Activated CD4-positive, alpha-beta T cell treated with anti-CD3 and anti-CD28 coated beads, Interleukin-2, Interleukin-4, amounts not matched to agents 100 ng/mL and 50 ng/mL, durations not matched to agents 16 hours and 8 hours (primary cell): Measurements from ENCODE around the gene CAP2.
A peak's percentile ranks its signal among the peaks of the same experiment; 100 is the strongest.
"Not testable (repeated sequence)": the region's sequence is repeated elsewhere in the genome, so short reads cannot be mapped to it uniquely, and the experiment has no call there.

Experiments used
- DNase-seq: peaks from one replicate; pipeline ENCODE4 v3.0.0-alpha.2; 2020; ENCODE audit warnings: low spot score

The CAP2 gene

DNA sequence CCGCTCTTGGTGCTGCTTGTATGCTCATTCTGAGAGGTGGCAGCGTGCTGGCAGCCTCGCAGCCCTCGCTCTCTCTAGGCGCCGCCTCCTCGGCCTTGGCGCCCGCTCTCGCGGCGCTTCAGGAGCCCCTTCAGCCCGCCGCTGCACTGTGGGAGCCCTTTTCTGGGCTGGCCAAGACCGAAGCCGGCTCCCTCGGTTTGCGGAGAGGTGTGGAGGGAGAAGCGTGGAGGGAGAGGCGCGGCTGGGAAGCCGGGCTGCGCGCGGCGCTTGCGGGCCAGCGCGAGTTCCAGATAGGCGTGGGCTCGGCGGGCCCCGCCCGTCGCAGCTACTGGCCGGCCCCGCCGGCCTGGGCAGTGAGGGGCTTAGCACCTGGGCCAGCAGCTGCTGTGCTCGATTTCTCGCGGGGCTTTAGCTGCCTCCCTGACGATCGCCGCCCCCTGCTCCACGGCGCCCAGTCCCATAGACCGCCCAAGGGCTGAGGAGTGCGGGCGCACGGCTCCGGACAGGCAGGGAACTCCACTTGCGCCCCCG lies 187.2 kb downstream of the CAP2 start:
- DNase-seq = peak; percentile 18

DNA sequence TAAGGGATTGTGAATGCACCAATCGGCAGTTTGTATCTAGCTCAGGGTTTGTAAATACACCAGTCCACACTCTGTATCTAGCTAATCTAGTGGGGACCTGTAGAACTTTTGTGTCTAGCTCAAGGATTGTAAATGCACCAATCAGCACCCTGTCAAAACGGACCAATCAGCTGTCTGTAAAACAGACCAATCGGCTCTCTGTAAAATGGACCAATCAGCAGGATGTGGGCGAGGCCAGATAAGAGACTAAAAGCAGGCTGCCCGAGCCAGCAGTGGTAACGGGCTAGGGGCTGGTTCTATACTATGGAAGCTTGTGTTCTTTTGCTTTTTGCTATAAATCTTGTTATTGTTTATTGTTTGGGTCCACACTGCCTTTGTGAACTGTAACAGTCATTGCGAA lies 187.9 kb downstream of the CAP2 start:
- not testable (repeated sequence) for DNase-seq

DNA sequence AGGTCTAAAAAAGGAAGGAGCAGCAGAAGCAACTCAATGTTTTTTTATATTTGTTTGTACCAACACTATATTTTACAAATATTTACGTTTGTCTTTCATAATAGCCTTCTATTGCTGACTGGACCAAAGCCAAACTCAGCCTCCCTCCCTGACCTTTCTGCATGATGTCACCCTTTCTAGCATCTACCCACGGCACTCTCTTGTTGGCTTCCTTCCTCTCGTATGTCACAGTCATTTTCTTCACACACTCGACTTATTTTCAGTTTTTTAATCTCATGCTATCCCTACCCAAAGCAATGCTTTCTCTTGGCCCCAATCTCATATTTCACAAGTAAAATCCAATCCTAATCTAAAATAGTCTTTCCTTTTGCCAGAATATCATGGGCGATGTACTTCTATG lies 190.4 kb downstream of the CAP2 start:
- no peak for DNase-seq

DNA sequence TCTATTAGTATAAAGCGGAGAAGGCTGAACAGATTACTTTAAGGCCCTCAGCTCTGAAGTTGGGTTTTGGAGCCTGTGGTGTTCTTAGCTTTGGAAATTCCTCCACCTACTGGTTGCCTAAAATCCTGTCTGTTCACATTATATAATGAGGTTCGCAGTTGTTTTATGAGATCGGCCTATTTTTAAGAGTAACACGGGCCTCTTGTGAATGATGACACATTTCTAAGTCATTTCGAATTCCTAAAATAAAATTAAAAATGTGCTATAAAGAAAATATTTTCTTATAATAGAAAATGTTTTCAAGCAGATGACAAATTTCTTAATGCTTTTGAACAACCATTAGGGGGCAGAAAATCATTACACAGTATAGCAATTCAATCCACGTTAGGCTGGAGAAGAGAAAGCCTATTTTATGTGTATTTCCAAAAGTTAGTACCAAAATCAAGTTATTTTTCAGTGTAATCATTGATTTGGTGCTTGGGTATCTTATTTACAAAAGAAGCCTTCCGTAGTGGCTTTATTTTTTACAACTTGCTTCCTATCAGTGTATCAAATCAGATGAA lies 190.9 kb downstream of the CAP2 start:
- peak; percentile 25 for DNase-seq

DNA sequence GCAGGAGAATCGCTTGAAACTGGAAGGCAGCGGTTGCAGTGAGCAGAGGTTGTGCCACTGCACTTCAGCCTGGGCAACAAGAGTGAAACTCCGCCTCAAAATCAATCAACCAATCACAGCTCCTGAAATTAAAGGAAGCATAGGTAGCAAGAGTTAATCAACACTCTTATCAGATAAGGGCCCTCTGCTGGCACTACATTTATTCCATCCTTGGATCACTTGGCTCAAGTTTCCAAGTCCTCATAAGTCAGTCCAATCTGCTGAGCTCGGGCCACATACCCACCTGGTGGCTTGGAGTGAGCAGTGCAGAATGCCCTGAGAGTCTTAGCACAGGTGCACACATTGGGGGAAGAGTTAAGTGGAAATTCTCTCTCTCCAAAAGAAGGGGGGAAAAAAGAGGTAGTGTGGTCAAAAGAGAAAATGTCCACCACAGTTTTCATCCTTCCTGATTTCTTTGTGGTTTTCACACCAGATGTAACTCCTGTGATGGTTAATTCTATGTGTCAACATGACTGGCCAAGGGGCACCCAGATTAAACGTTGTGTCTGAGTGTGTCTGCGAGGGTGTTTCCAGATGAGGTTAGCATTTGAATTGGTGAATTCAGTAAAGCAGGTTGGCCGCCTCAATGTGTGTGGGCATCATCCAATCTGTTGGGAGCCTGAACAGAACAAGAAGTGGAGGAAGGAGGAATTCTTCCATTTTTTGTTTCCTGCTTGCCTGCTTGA lies 192.5 kb downstream of the CAP2 start:
- DNase-seq = no peak

DNA sequence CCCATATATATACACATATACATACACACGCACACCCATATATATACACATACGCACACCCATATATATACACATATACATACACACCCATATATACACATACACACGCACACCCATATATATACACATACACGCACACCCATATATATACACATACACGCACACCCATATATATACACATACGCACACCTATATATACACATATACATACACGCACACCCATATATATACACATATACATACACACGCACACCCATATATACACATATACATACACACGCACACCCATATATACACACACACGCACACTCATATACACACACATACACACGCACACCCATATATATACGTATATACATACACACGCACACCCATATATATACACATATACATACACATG lies 193.2 kb downstream of the CAP2 start:
- DNase-seq = not testable (repeated sequence)

DNA sequence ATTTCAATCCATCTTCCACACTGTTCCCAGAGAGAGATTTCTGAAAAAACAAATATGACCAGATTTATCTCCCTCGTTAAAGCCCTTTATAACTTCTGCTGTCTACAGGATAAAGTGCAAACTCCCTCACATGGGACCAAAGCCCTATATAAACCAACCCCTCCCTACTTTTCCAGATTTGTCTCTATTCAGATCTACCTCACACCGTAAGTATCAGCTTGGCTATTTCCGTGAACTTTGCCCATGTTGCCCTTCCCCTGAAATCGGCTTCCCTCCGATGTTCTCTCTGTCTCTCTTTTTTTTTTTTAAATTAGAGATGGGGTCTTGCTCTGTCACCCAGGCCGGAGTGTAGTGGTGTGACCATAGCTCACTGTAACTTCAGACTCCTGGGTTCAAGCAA lies 194.6 kb downstream of the CAP2 start:
- DNase-seq = no peak

DNA sequence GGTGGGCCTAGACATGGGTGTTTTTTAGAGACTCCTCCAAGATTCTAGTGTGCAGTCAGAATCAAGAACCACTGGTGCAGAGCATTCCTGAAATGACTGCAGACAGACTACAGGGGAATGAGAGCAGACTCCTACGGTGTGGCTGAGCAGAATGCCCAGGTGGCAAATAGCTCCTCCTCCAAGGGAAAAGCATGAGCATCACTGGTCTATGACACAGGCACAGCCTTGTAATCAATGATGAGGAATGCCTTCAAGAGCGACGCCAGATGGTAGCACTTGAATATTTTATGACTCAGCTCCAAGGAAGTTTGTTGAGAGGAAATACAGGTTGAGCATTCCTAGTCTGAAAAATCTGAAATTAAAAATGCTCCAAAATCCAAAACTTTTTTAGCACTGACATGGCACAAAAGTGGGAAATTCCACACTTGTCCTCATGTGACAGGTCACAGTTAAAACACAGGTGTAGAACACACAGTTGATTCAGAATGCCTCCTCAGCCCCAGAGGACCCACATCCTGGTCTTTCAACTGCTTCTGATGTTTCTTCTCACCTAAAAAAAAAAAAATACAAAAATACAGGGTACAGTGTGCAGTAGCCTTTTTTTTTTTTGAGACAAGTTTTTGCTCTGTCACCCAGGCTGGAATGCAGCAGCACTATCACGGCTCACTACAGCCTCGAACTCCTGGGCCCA lies 196.2 kb downstream of the CAP2 start:
- no peak for DNase-seq

DNA sequence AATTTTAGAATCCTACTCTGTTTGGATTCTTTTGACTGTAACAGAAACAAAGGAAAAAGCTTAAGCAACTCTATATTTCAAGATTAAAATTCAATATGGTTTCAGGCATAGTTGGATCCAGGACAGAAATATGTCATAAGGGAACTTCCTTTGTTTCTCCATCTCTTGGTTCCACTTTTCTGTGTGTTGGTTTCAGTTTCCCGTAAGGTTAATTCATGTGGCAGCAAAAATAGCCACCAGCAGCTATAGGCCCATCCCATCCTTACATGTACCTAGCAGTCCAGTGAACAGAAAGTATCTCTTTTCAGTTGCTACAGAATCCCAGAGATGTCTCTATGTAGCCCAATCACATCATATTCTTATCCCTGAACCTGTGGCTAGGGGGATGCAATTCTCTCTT lies 197.9 kb downstream of the CAP2 start:
- DNase-seq = no peak

DNA sequence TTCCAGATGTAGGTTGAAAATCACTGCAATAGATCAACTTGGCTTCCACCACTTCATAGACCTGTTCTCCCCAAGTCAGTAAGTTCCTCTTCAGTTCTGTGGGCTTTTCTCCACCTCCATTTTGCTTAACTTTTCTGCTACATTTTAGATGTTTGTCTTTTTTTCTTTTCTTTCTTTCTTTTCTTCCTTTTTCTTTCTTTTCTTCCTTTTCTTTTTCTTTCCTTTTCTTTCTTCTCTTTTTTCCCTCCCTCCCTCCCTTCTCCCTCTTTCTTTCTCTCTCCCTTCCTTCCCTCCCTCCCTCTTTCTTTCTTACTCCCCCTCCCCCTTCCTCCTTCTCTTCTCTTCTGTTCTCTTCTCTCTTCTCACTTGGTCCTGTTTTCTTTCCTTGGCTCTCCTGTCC lies 199.9 kb downstream of the CAP2 start:
- DNase-seq = no peak

DNA sequence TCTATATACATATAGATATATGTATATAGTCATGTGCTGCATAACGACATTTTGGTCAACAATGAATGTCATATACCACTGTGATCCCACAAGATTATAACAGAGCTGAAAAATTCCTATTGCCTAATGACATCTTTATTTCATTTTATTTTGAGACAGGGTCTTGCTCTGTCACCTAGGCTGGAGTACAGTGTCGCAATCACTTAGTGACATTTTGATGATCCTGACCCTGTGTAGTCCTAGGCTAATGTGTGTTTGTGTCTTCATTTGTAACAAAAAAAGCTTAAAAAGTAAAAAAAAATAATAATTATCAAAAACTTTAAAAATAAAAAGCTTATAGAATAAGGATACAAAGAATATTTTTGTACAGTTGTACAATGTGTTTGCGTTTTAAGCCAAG lies 202.7 kb downstream of the CAP2 start:
- no peak for DNase-seq

DNA sequence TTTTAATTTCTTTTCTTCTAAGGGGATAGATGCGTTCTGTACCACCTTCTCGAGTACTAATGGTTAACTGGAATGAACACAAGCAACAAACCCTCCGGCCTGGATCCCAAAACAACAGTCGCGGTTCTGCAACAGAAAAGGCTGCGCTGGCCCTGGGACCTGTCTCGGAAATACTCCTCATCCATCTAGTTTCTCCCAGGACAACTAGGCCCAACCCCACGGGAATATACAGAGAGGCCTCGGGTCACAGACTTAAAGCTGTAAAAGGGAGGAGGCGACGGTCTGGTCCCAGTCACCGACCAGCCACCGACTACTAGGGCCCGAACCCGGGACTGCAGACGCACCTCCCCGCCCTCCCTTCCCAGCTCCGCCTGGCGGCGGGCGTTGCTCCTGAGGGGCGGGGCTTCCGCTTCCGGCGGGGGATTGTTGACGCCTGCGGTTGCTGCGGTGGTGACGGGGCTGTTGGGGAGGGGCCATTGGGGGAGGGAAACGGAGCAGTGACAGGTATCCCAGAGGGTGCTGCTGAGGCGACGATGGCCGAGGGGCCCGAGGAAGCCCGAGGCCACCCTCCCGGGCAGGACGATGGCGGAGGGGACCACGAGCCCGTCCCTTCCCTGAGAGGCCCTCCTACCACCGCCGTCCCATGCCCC lies 206.6 kb downstream of the CAP2 start, which contains the start of gene FAM8A1:
FAM8A1 (plus strand) TSS at position 426 of the 650 bp plus-strand sequence; CDS start at position 534, 108 bp downstream.
- peak; percentile 96 for DNase-seq

DNA sequence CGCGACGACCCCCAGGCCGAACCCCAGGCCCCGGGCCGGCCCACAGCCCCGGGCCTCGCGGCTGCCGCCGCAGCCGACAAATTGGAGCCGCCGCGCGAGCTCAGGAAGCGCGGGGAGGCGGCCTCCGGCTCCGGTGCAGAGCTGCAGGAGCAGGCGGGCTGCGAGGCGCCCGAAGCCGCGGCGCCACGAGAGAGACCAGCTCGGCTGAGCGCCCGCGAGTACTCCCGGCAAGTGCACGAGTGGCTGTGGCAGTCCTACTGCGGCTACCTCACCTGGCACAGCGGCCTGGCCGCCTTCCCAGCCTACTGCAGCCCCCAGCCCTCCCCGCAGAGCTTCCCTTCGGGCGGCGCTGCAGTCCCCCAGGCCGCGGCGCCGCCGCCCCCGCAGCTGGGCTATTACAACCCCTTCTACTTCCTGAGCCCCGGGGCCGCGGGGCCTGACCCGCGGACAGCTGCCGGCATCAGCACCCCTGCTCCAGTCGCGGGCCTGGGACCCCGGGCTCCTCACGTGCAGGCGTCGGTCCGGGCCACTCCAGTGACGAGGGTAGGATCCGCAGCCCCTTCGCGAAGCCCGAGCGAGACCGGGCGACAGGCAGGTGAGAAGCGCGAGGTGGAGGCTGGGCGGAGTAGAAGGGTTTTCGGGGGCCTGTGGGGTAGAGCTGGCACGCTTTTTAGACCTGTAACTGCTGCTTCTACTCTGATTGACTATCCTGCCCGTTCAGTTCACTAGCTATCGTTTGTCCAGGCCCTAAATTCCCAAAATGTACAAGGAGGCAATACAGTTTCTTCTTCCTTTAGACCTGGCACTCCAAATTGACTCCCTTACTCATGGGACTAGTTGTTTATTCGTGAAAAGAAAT lies 207.4 kb downstream of the CAP2 start:
- peak; percentile 31 for DNase-seq

DNA sequence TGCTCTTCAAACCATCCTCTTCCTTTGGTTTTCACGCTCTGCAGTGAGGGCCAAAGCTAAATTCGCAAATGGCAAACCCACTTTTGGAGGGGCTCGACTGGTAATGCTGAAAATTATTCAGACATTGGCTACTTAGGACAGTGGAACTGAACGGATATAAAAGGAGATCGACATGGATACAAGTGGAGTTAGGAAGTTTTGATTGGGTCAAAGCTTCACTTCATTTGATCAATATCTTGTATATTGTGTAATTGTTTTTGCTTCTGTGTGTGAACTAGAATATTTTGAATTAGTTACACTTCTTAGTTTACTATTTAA lies 207.9 kb downstream of the CAP2 start:
- DNase-seq = no peak

DNA sequence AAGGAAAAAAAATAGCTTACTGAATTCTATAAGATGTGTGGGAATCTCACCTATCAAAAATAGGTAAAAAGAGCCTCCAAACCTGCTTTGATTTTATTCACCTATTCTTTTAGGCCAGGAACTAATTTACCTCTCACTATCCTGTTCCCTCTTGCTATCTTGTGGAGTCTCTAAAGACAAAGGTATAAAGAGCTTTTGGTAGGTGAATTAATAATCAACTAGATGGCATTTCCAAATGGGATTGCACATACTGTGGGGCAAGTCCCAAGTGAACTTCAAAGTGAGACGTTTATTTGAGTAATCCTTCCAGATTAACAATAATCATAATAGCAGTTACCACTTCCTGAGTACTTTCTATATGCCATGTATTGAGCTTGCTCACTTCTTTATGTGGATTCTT lies 209.5 kb downstream of the CAP2 start:
- peak; percentile 9 for DNase-seq

DNA sequence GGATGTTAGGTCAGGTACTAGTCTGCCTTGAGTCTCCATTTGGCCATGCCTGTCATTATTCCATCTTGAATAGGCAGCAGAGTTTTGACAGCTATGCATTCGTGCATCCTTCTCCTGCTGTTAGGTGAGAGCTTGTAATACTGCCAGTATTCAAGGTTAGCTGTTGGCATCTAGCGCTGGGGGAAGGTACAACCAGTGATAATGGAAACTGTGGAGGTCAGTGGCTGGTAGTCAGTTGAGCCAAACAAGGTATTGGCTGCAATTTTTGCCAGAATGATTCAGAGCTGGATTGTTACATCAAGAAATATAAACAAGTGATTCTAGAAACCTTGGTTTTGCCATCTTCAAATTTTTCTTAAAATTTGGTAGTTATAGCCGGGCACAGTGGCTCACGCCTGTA lies 213.2 kb downstream of the CAP2 start:
- DNase-seq = no peak
